SIG-M5 treated with dmso at 0.1 percent for 504 hours (cell line): Measurements from ENCODE around the gene CALN1.
A peak's percentile ranks its signal among the peaks of the same experiment; 100 is the strongest.

ENCODE experiments used
- DNase-seq: peaks from one replicate; lab custom pipeline; 2025; ENCODE audit not compliant: unreplicated experiment; lab: John Stamatoyannopoulos, UW

CALN1 gene

DNA sequence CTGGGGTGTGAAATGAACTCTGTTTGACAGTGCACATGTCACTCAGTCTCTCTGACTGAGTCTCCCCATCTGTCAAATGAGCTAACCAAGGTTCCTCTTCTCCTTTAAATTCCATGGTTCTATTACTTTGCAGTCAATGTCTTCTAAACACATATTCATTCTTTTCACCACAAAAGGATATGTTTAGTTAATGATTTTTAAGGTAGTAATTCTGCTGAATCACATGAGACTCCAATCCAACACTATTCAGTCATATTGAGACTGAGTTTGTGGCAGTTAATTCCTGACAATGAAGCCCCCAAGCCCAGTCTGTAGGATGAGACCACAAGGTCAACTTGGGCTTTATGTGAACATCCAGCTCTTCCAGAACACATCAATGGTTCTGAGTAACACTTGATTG, 85.3 kb downstream of the CALN1 start:
- DNase-seq = no peak

DNA sequence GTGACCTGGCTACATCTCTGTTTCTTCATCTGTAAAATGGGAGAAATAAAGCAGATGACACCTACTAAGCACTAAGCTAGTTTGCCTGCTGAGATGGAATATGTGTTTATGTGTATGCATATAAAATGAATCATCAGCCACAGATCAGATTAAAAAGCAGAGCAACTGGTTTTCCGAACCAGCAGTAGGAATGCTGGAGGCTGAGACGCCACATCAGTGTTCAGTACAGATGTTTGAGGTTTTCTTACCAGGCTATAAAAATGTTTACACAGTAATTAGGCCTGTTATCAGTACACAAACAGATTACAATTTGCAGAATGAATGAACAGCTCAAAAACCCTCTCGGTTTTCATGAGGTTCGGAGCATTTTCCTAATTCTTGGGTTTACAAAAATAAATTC, 85.8 kb downstream of the CALN1 start:
- DNase-seq = peak; percentile 46

DNA sequence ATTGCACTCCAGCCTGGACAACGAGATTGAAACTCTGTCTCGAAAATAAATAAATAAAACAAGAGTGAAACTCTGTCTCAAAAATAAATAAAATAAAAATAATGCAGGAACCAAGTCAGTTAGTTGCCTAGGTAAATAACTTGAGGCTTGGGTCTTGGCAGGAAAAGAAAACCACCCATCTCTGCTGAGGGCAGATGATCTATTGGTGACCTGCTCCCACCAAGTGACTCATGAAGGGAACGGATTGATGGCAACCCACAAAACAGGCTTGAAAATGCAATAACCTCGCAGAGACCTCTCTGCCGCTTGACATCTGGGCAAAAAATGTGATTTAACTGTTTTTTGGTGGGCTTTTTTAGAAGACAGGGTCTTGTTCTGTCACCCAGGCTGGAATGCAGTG, 86.6 kb downstream of the CALN1 start:
- no peak for DNase-seq

DNA sequence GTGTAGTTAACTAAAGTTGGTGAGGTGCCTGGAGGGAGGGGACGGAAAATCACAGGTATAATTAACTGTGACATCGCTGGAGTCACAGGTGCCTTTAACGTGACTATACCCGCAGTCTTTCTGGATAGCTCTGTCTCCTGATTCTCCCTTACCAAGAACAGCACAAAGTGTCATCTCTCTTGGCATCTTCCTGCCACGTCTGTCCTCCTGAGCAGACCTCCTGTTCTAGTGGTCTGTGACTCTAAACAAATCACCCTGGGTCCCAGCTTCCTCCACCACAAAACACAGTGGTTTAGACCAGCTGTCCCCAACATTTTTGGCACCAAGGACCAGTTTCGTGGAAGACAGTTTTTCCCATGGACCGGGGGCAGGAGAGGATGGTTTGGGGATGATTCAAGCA, 90.5 kb downstream of the CALN1 start:
- no peak for DNase-seq

DNA sequence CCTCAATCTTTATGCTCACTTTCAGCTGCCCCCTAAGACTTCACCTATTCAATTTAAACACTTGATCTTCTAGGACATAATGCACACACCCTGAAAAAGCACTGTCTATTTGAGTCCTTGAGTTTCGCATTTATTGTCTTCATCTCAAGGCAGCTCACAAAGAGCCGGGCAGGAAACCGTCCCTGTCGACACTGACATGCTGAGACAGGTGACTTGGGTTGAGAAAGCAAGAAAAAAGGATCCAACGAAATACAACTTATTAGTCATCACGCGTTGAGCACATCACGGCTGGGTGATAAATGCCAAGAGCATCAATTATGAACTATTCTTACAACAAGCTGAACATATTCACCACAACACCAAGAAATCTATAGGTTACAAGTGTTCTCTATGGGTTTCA, 91.1 kb downstream of the CALN1 start:
- DNase-seq = no peak

DNA sequence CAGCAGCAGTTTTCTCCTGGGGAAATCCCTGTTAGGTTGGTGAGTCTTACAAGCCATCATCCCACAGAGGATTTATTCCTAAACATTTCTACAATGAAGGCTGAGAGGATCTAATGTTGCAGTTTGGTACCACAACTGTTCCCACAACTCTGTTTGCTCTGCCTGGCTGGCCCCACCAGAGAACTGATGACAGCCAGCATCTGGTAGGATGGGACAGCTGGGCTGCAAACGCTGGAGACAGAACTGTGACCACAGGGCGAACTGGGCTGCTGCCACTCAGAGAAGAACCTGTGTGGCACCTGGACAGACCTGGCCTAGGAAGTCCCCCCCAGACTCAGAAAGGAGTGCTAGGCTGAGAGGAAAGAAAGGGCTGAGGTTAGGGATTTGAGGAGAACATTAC, 94.8 kb downstream of the CALN1 start:
- no peak for DNase-seq

DNA sequence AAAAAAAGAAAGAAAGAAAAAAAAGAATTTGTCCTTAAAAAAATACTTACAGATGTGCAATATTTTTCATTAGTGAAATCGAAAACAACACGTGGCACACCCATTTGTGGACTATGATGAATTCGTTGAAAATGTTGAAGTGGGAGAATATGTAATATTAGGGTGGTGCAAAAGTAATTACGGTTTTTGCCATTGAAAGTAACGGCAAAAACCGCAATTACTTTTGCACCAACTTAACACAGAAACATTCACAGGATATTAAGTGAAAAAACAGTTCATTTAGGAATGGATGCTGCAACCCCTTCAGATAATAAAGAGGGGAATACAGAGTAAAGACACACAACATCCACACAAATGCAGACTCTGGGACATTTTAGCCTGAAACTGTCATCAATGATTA, 96.0 kb downstream of the CALN1 start:
- DNase-seq = no peak

DNA sequence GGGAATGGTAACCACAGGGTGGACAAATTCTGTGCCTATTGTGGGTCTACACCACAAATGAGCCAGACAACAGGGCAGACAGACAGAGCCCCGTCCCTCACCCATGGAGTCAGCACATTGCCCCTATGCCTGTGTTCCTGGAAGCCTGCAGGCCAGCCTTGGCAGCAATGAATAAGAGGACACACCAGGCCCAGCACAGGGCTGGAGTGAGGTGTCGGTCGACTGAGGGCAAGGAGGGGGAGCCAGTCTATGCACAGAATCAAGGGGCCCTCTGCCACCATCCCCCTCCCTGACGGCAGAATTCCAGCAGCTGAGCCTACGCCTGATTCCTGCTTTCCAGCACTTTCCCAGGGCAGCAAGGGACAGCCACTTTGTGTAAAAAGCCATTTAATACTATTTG, 98.2 kb downstream of the CALN1 start:
- DNase-seq = no peak

DNA sequence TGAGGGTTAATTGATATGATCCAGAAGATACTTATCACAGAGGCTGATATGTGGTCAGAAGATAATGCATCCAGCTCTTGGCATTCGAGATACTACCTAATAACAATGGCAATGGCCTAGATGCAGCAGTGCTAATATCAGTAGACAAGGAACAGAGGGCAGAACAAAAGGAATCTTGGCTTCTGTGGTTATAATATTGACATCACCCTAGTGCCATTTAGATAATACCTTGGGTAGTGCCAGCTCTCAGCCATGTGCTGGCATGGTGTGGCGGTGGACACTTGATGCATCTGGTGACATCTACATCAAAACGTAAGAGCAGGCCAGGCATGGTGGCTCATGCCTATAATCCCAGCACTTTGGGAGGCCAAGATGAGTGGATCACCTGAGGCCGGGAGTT, 101.8 kb downstream of the CALN1 start:
- no peak for DNase-seq

DNA sequence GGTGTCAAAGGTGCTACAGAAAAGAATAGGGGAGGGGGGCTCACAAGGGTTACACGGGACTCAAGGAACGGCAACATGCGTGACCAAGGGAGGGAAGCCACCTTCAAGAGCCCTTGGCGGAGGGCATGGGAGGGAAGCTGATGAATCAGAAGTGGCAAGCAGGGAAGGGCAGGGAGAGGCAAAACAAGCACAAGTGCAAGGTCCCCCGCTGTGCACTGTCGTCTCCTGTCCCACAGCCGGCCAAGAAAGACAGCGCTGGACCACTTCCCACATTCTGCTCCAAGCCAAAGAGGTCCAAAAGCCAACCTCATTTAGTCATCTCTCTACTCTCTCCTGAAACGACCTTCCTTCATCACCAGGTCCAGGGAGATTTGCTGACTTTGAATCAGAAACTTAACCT, 102.7 kb downstream of the CALN1 start:
- DNase-seq = no peak

DNA sequence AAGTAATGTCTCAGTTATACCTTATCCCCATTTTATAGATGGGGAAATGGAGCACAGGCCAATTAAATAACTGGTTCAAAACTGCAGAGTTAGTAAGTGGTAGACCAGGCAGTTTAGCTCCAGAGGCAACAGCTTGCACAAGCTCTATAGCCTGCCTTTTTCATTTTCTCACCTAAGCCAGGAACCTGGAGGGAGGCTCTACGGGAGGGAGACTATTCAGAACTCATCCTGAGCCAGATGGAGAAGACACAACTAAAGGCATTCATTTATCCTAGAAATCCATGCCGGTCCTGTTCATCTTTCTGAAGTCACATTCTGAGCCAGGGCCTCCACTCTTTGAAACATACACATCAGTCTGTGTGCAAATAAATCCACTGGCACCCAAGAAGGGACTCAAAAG, 103.2 kb downstream of the CALN1 start:
- DNase-seq = no peak

DNA sequence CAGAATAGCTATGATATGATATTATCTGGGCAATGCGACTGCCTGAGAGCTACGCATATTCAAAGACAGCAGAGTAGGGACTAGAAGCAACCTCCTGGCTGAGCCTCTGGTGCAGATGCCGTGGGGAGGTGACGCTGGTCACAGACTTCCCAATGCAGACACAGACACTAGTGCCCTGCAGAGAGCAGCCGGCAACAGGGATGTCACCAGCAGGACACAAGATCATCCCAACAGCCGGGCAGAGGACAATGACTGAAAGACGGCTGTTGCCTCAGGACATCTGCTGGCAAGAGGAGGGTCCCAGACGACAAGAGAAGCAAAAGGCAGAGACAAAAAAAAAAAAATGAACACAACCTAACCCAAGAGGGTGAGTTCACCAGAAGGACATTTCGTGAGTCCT, 104.6 kb downstream of the CALN1 start:
- DNase-seq = no peak

DNA sequence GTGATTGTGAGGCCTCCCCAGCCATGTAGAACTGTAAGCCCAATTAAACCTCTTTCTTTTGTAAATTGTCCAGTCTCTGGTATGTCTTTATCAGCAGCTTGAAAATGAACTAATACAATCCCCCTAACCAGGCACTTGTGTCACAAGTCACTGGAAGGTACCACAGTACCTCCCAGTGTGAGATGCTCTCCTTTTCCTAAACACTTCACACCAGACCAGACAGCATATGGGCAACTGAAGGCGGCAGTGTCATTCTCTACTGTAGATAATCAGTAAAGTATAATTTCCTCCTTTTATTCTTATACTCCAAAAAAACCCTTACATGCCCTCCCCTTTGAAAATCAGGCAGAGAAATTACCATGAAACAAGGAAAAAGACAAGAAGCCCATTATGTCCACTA, 113.2 kb downstream of the CALN1 start:
- DNase-seq = no peak

DNA sequence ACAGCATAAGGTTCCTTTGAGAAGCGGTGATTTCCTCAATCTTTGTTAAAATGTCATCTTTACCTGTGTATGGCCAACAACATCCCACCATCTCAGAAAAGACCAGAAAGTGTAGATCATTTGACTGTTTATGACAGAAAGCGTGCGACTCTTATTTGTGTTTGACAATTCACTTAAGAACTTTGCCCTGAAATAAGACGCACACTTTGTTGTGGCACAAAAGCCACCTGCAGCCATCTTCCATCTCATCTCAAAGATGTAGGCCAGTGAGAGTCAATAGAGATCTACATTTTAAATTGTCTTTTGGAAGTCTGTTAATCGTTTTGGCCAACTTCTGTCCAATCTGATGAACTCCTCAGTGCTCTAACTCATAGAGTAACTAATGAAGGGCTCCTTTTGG, 114.0 kb downstream of the CALN1 start:
- no peak for DNase-seq

DNA sequence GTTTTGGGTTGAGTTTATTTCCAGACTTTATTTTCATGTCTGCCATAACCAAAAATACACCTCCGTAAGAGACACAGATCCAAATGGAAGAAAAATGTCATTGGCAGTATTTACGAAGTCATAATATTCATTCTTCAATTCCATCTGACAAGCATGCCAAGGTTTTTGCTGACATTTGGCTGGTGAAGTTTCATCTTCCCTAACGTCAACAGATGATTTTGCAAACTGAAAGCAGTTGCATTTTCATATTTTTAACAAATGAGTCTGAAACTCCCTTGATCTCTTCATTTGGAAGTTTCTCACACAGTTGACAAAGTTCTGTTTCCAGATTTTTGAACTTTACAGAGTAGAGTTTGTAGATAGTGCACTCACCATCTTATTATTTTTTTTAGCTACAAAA, 114.5 kb downstream of the CALN1 start:
- DNase-seq = no peak

DNA sequence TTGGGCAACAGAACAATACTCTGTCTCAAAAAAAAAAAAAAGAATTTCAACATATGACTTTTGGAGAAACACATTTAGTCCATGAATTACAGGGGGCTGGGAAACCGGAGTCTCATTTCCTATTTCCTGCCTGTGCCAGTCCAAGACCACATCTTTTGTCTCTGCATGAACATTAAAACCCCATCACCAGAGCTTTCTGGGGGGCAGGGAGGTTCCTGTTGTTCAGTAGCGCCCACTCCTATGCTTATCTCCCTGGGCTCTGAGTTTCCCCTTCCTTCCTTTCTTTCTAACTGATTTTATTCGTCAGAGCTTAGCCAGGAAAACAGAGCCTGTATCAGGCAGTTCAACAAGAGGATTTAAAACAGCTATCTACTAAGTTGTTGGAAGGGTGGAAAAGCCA, 119.3 kb downstream of the CALN1 start:
- DNase-seq = no peak

DNA sequence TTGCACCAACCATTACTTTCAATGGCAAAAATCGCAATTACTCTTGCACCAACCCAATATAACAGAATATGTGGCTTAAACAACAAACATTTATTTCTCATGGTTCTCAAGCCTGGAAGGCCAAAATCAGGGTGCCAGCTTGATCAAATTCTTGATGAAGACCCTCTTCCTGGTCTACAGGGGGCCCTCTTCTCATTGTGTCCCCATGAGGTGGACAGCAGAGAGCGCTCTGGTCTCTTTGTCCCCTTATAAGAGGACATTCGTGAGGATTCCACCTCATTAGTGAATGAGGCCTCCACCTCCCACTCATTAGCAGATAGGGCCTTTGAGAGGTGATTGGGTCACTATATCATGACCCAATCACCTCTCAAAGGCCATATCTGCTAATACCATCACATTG, 120.0 kb downstream of the CALN1 start:
- no peak for DNase-seq

DNA sequence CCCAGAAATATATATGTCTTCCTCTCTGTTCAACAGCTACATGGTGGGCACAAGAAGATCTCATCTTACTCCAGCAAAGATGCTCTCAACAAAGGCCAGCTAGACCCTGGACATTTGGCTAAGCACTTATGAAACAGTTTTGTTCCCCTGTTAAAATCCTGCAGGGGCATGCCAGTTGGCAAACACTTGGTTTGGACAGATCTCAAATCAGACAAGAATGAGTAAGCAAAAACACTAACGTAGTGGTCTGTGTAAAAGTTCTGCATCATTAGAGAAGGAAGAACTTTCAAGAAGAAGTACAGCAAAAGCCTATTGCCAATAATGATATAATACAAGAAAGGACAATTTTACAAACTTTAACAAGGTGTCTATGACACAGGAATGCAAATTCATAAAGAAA, 125.6 kb downstream of the CALN1 start:
- no peak for DNase-seq

DNA sequence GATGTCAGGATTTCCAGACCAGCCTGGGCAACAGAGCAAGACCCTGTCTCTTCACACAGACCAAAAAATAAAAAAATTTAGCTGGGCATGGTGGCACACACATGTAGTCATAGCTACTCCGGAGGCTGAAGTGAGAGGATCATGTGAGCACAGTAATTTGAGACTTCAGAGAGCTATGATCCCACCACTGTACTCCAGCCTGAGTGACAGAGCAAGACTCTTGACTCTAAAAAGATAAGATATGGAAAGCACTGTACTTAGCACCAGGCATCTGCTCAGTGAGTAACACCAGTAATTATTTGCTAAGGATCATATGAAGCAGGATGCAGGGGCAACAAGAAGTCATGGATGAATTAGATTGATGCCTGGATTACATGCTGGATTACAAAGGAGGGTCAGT, 128.8 kb downstream of the CALN1 start:
- DNase-seq = no peak

DNA sequence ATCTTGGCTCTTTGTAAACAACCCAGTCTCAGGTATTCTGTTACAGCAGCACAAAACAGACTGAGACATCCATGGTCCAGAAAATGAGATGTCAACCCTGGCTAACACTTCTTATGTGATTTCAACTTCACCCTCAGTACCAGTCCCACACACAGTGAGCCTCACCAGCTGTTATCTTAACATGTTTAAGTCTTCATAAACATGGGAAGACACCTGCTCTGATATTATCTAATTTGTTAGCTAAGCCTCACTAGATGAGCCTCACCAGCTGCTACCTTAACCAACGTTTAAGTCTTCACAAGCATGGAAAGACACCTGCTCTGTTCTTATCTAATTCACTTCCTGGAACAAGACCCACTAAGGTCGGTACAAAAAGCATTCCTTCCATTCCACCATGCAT, 130.8 kb downstream of the CALN1 start:
- DNase-seq = no peak

DNA sequence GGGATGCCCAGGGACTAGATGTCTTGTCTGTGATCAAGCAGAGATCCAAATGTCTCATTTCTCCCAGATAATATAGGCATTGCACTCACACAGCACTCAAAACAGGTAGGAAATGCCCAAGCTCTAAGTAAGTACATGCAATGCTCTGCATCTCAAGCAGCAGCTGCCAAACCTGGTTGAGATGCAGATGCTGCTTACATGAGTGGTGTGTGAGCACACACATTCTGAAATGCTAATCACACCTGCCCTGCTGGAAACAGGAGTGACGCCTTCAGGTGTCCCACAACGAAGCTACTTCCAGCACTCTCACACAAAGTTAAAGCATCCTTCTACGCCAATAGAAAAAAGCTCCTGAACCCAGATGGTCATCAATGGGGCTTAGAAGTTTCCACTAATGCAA, 132.9 kb downstream of the CALN1 start:
- no peak for DNase-seq

DNA sequence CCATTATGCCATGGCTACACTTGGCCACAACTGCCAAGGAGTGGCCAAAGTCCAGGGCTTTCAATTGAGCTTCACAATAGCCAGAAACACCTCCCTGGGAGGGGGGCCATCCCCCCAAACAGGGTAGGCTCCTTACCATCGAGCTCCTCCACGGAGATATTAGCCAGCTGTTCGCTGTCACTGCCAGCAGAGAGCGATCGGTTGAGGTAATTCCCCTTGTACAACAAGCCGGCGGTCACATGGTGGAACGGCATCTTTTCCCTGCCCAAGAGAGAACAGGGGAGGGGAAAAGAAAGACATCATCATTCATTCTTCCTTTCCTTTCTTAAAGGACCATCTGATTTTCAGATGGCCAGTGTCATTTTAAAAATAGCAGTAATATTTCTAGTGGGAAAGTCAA, 133.6 kb downstream of the CALN1 start:
- DNase-seq = no peak

DNA sequence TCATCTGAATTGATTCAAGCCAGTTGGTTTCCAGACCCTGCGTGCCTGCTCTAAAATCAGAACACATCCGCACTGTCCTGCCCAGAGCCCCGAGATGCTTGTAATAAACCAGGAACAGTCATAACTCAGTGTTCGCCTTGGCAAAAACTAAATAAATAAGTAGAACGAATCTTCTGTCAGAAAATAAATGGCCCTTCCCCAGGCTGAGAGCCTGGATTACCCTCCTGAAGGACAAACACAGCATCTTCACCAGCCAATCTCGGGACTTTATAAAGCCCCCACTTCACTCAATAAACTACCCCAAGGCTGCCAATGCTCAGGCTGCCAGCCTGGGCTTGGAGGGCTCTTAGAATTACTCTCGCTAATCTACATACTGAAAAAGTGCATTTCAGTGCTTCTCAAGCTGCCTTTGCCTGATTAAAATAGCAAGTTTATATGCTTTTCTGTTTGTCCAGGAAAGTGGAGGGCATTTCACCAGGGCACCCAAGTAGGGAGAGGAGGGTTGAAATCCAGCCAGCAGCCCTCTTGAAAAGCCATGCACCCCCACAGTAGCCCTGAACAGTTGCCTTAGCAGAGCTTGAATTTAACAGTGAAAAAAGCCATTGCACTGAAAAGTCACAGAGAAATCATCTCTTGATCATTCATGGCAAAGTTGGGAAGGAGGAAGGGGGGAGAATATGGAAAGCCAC, 136.6 kb downstream of the CALN1 start:
- no peak for DNase-seq

DNA sequence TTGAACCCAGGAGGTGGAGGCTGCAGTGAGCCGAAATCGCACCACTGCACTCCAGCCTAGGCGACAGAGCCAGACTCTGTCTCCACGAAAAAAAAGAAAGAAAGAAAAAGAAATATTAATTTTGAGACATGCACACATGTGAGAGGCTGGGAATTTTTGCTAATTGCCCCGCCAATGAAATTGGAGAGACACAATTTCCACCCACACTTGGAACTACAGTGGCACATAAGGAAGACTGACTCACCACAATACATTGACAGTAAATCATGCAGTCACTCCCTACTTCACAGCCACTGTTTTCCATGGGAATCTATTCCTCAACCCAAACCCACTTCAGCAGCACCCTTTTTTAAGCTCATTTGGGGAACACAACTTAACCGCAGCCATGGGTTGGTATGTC, 139.7 kb downstream of the CALN1 start:
- no peak for DNase-seq
